ENCODE data around the gene PIK3R1. TPM values are rescaled to one million over a fixed set of nuclear protein-coding genes. Genes with fewer than 3 reads are reported as not detected.

PIK3R1 gene
- total RNA-seq, 1 donor from 2014 or later, result 80.4 TPM

DNA sequence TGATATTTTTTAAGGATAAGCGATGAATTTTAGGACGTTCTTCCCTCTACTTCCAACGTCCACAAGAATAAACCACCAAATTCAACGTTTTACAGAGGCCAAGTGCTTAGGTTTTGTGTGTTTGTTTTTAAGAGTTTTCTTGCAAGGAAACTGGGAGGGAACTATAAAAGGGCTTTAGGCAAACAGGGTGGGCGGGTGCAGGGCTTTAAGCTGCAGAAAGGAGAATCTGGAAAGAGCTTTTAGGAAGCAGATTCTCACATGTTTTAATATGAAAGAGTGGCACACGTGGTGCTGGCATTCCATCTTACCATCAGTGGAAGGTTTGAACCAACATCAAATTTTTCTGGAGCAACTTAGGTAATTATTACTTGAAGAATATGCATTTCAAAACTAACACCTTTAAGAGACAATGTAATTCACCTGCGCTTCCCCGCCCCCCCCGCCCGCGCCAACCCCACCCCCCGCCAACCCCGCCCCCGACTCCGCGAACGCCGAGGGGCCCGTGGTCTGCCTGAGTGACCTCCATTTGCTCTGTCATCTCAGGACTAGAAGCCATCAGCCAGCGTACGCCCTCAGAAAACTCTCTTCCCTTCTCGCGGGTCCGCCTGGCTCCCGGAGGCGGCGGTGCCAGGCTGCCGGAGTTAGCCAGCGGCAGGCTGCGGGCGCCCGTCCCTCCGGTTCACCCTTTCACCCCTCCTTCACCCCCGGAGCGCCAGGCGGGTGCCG is 911 bp upstream of the PIK3R1 start:
- no peak for DNase-seq (ENCODE audit: low spot score in 2 of 2, unreplicated experiment in 2 of 2)
- TF ChIP-seq, protein P1, sequence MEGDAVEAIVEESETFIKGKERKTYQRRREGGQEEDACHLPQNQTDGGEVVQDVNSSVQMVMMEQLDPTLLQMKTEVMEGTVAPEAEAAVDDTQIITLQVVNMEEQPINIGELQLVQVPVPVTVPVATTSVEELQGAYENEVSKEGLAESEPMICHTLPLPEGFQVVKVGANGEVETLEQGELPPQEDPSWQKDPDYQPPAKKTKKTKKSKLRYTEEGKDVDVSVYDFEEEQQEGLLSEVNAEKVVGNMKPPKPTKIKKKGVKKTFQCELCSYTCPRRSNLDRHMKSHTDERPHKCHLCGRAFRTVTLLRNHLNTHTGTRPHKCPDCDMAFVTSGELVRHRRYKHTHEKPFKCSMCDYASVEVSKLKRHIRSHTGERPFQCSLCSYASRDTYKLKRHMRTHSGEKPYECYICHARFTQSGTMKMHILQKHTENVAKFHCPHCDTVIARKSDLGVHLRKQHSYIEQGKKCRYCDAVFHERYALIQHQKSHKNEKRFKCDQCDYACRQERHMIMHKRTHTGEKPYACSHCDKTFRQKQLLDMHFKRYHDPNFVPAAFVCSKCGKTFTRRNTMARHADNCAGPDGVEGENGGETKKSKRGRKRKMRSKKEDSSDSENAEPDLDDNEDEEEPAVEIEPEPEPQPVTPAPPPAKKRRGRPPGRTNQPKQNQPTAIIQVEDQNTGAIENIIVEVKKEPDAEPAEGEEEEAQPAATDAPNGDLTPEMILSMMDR (IDR thresholded peaks at IDR 0.05; ENCODE audit: unreplicated experiment), result no peak
- H3K27ac Mint-ChIP-seq, result peak overlapping the region; percentile 96
- no peaks in the 10 kb centered on the region for H3K27me3 Mint-ChIP-seq (ENCODE audit: low read depth)
- peak overlapping the region; percentile 89 for H3K4me3 Mint-ChIP-seq
- H3K4me1 Mint-ChIP-seq, result peaks cover 39% of the 10 kb centered on the region
- peaks cover 17% of the 10 kb centered on the region for H3K9me3 Mint-ChIP-seq
- H3K36me3 Mint-ChIP-seq, result peaks cover 5% of the 10 kb centered on the region

DNA sequence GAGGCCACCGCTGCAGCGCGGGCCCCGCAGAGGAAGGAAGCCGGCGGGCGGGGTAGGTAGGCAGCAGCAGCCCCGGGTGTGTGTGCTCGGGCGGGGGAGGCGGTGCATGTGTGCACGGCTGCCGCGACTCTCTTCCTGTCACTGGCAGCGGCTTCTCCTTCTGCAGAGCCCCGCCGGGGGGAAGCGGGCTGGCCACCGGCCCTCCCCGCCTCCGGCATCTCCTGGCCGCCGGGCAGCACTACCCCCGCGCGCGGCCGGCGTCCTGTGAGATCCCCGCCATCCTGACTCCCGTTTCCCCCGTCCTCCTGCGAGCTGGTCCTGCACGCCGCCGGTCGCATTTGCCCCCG is 315 bp downstream of the PIK3R1 start:
- peaks cover 39% of the 10 kb centered on the region for H3K4me1 Mint-ChIP-seq

DNA sequence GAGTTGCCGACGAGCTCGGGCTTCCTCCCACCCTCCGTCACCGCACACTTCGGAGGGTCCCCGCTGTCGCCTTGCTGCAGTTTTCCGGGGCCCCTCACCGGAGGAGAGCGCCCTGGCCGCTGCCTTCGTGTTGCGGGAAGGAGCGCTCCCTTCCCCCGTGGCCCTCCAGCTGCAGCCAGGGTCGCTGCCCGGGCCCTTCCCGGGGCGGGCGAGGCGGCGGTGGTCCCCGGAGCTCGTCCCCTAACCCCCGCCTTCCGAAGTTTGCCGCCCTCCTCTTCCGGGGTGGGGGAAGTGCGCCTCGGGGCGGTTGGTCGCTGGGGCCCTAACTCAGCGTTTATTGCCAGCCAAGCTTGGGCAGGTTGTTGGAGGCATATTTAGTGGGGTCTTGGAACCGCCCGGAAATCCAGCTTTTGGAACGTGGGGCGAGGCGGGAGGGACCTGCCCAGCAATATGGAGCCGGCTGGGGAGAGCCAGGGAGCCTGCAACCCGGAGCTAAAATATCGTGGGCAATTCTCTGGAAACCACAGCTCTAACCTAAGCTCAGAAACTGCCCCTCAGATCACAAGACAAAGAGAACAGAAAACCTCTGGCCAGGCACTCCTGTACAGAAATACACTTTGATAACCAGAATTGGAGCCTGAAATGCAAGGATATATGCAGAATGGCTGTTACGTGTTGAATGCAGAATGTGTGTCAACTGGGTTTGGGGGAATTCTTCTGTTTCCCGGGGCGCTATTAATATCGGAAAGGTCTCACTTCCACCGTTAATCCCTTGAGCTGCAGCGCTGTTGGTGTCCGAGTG is 890 bp downstream of the PIK3R1 start:
- TF ChIP-seq, protein P1 (IDR thresholded peaks at IDR 0.05; ENCODE audit: unreplicated experiment), result no peak
- no peaks in the 10 kb centered on the region for H3K27me3 Mint-ChIP-seq (ENCODE audit: low read depth)
- DNase-seq (ENCODE audit: low spot score in 2 of 2, unreplicated experiment in 2 of 2), result peak; percentile 23 to 61
- H3K9me3 Mint-ChIP-seq, result peaks cover 3% of the 10 kb centered on the region
- H3K4me3 Mint-ChIP-seq, result peak overlapping the region; percentile 82
- peak overlapping the region; percentile 80 for H3K27ac Mint-ChIP-seq
- H3K4me1 Mint-ChIP-seq, result peaks cover 39% of the 10 kb centered on the region
- H3K36me3 Mint-ChIP-seq, result peaks cover under 1% of the 10 kb centered on the region

More for the DNA sequence above, 315 bp downstream of the PIK3R1 start:
- Mint-ChIP-seq H3K27ac (peak overlapping the region; percentile 30), H3K36me3 (peaks cover 5% of the 10 kb centered on the region), H3K27me3 (ENCODE audit: low read depth) (no peaks in the 10 kb centered on the region), H3K9me3 (peaks cover 8% of the 10 kb centered on the region), H3K4me3 (peak overlapping the region; percentile 82)
- DNase-seq (ENCODE audit: low spot score in 2 of 2, unreplicated experiment in 2 of 2), result no peak
- TF ChIP-seq, protein P1 (IDR thresholded peaks at IDR 0.05; ENCODE audit: unreplicated experiment), result no peak

DNA sequence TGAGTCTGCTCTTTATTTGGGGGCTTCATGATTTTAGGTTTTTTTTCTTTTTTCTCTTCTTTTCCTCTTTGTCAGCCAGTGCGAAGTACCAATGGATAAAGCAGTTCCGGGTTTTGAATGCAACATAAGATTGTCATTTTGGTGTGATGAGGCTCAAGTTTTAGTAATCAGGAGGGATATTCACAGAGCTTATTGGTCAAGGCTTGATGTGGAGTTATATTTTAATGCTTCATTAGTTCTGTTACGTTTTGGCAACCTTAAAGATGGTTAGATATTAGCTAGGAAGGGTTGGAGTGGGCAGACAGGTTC is 1.4 kb downstream of the PIK3R1 start:
- TF ChIP-seq, protein P1 (IDR thresholded peaks at IDR 0.05; ENCODE audit: unreplicated experiment), result no peak
- peak overlapping the region; percentile 80 for H3K27ac Mint-ChIP-seq
- no peaks in the 10 kb centered on the region for H3K36me3 Mint-ChIP-seq
- peaks cover 39% of the 10 kb centered on the region for H3K4me1 Mint-ChIP-seq
- no peaks in the 10 kb centered on the region for H3K27me3 Mint-ChIP-seq (ENCODE audit: low read depth)
- peak overlapping the region; percentile 82 for H3K4me3 Mint-ChIP-seq
- H3K9me3 Mint-ChIP-seq, result no peaks in the 10 kb centered on the region
- no peak for DNase-seq (ENCODE audit: low spot score in 2 of 2, unreplicated experiment in 2 of 2)

DNA sequence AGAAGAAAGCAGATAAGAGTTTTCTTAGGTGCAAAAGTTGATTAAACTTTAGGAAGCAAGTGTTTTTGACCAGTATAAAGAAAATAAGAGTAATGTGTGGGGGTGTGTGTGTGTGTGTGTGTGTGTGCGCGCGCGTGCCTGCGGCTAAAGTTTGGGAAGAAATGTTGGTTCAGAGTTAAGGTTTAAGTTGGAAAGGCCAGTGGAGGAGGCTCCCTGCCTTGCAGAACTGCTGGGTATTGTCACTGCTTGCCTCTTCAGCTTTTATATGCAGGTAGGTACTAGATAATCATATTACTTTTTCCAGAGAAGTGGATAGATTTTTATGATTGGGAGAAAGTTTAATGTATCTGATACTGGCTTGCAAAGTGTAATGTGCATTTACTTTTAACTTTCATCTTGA is 2.0 kb downstream of the PIK3R1 start:
- Mint-ChIP-seq H3K27me3 (ENCODE audit: low read depth) (no peaks in the 10 kb centered on the region), H3K27ac (no peak overlapping the region), H3K36me3 (no peaks in the 10 kb centered on the region), H3K4me3 (peak overlapping the region; percentile 82), H3K4me1 (peaks cover 39% of the 10 kb centered on the region), H3K9me3 (no peaks in the 10 kb centered on the region)
- TF ChIP-seq, protein P1 (IDR thresholded peaks at IDR 0.05; ENCODE audit: unreplicated experiment), result no peak
- DNase-seq (ENCODE audit: low spot score in 2 of 2, unreplicated experiment in 2 of 2), result no peak

All from mesothelial cell of epicardium (in vitro differentiated cells).